Measurements from ENCODE around the gene SH3BP2. TPM values are rescaled to one million over a fixed set of nuclear protein-coding genes. Genes with fewer than 3 reads are reported as not detected.

Gene SH3BP2
- total and polyA plus RNA-seq, 2 donors from 2014 or later = 27.3 to 128 TPM

- Histone ChIP-seq H3K36me3 (ENCODE audit: control insufficient read depth in 2 of 3, insufficient read depth in 3 of 3, low read length in 3 of 3) (no peaks in the 10 kb centered on the region), H3K4me1 (ENCODE audit: control insufficient read depth in 2 of 3, insufficient read depth in 2 of 3, low read depth in 1 of 3, low read length in 3 of 3) (peaks cover 0 to 36% (median 21%) of the 10 kb centered on the region in 3 donors), H3K9ac (ENCODE audit: low read length in 3 of 3) (peak overlapping the region in 1 of 3 donors; percentile 56), H3K27me3 (ENCODE audit: control insufficient read depth, insufficient read depth, low read length) (no peaks in the 10 kb centered on the region), H3K27ac (ENCODE audit: low read depth in 2 of 2, low read length in 2 of 2) (peak overlapping the region in 1 of 2 donors; percentile 34), H3K9me3 (ENCODE audit: control insufficient read depth in 2 of 3, insufficient read depth in 1 of 3, low read length in 3 of 3) (no peaks in the 10 kb centered on the region), H3K4me3 (ENCODE audit: low read length in 3 of 3) (no peak overlapping the region)
- intact Hi-C loops (cut with DNase I) = no loop called here
- DNase-seq (no peak), FAIRE-seq (no peak)
- no peak for TF ChIP-seq CTCF (IDR thresholded peaks at IDR 0.05; ENCODE audit: borderline replicate concordance, extremely low read depth, insufficient read depth)
These were observed 55.6 kb downstream of the SH3BP2 start for GRCh38 chr4:2848449-2848848.

DNA sequence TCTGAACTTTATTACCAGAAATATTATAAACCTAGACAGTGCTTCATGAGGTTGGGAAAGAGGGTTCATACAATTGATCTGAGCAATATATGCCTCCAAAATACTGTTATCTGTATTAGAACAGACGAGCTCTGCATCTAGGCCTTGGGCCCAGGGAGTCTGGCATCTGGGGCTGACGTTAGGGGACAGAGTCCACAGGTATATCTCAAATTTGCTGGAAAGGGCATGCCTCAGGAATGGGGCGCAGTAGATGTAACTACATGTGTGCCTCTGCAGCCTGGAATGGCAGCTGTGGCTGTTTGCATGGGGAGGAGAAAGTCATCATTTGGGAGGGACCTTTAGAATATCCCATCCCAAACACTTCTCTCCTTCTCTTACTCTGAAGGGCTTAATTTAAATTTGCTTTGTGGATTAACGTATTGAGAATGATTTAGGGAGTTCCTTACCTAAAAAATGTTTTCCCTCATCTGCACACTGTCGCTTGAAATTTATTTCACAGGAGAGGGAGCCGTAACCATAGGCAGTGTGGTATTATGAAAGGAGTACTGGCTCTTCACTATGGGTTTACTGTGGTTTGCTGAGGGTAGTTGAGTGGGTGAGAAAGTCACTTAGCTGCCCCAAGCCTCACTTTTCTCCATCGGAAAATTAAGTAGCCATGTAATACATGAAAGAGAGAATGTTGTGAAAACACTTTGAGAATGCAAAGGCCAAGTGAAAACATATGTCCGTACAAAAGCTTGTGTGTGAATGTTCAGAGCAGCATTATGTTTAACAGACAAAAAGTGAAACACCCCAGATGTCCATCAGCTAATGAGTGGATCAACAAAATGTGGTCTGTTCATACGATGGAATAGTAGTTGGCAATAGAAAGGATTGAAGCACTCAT, 56.6 kb downstream of the SH3BP2 start:
- FAIRE-seq (no peak), DNase-seq (no peak)
- no peak overlapping the region for H3K4me3 ChIP-seq (ENCODE audit: low read length in 3 of 3)
- H3K4me1 ChIP-seq (ENCODE audit: control insufficient read depth in 2 of 3, insufficient read depth in 2 of 3, low read depth in 1 of 3, low read length in 3 of 3) = peaks cover 0 to 38% (median 21%) of the 10 kb centered on the region in 3 donors
- H3K36me3 ChIP-seq (ENCODE audit: control insufficient read depth in 2 of 3, insufficient read depth in 3 of 3, low read length in 3 of 3) = peaks cover 0 to 7% (median 0%) of the 10 kb centered on the region in 3 donors
- H3K9ac ChIP-seq (ENCODE audit: low read length in 3 of 3) = no peak overlapping the region
- H3K9me3 ChIP-seq (ENCODE audit: control insufficient read depth in 2 of 3, insufficient read depth in 1 of 3, low read length in 3 of 3) = no peaks in the 10 kb centered on the region
- intact Hi-C loops (cut with DNase I) = no loop called here
- no peak for TF ChIP-seq CTCF (IDR thresholded peaks at IDR 0.05; ENCODE audit: borderline replicate concordance, extremely low read depth, insufficient read depth)
- H3K27me3 ChIP-seq (ENCODE audit: control insufficient read depth, insufficient read depth, low read length) = no peaks in the 10 kb centered on the region
- H3K27ac ChIP-seq (ENCODE audit: low read depth in 2 of 2, low read length in 2 of 2) = peak overlapping the region; percentile 7 to 27

GRCh38 chr4:2850966-2851798, 58.3 kb downstream of the SH3BP2 start:
- H3K27me3 ChIP-seq (ENCODE audit: control insufficient read depth, insufficient read depth, low read length) = no peaks in the 10 kb centered on the region
- no peaks in the 10 kb centered on the region for H3K9me3 ChIP-seq (ENCODE audit: control insufficient read depth in 2 of 3, insufficient read depth in 1 of 3, low read length in 3 of 3)
- H3K4me3 ChIP-seq (ENCODE audit: low read length in 3 of 3) = no peak overlapping the region
- H3K27ac ChIP-seq (ENCODE audit: low read depth in 2 of 2, low read length in 2 of 2) = peak overlapping the region; percentile 5 to 32
- DNase-seq = peak in 1 of 5 donors; percentile 29
- H3K36me3 ChIP-seq (ENCODE audit: control insufficient read depth in 2 of 3, insufficient read depth in 3 of 3, low read length in 3 of 3) = peaks cover 0 to 7% (median 0%) of the 10 kb centered on the region in 3 donors
- TF ChIP-seq CTCF (IDR thresholded peaks at IDR 0.05; ENCODE audit: borderline replicate concordance, extremely low read depth, insufficient read depth) = no peak
- H3K4me1 ChIP-seq (ENCODE audit: control insufficient read depth in 2 of 3, insufficient read depth in 2 of 3, low read depth in 1 of 3, low read length in 3 of 3) = peaks cover 0 to 42% (median 19%) of the 10 kb centered on the region in 3 donors
- intact Hi-C loops (cut with DNase I) = no loop called here
- FAIRE-seq = no peak
- H3K9ac ChIP-seq (ENCODE audit: low read length in 3 of 3) = no peak overlapping the region

All from kidney (tissue), 14 donors.